ENCODE results near the gene RAD51AP1. TPM values are rescaled to one million over a fixed set of nuclear protein-coding genes. Genes with fewer than 3 reads are reported as not detected.

Gene RAD51AP1
- total RNA-seq, 1 donor from 2014 or later: 48.2 TPM

DNA sequence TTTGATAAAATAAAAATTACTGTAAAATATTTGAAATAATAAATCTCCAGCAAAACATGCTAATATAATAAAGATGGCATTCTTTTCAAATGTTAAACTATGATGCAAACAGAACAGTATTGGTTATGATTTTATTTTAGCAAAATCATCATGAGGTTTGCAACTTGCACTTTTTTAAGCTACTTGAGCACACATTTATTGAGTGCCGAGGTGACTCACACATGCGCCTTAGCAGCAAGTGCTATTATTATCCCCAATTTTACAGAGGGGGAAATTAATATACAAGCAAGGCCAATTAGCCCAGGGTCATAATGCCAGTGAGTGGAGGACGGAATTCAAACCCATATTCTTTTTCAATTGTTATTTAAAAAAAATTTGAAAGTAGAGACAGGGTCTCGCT lies 30.6 kb downstream of the RAD51AP1 start:
- Mint-ChIP-seq H3K4me3 (no peak overlapping the region), H3K27me3 (ENCODE audit: low read depth) (no peaks in the 10 kb centered on the region), H3K9me3 (no peaks in the 10 kb centered on the region), H3K27ac (ENCODE audit: unreplicated experiment) (no peak overlapping the region), H3K4me1 (no peaks in the 10 kb centered on the region), H3K36me3 (ENCODE audit: low read depth) (no peaks in the 10 kb centered on the region)
- no peak for TF ChIP-seq CTCF (conservative IDR thresholded peaks at IDR 0.05)
- DNase-seq (ENCODE audit: low read depth, low spot score): no peak

- Mint-ChIP-seq H3K36me3 (ENCODE audit: low read depth) (no peaks in the 10 kb centered on the region), H3K4me1 (no peaks in the 10 kb centered on the region), H3K4me3 (no peak overlapping the region), H3K9me3 (no peaks in the 10 kb centered on the region), H3K27ac (ENCODE audit: unreplicated experiment) (no peak overlapping the region), H3K27me3 (ENCODE audit: low read depth) (no peaks in the 10 kb centered on the region)
- DNase-seq (ENCODE audit: low read depth, low spot score): no peak
- no peak for TF ChIP-seq CTCF (conservative IDR thresholded peaks at IDR 0.05)
Measured at GRCh38 chr12:4572680-4573079, 34.0 kb downstream of the RAD51AP1 start.

- no peak for DNase-seq (ENCODE audit: low read depth, low spot score)
- Mint-ChIP-seq H3K4me1 (peaks cover 22% of the 10 kb centered on the region), H3K27me3 (ENCODE audit: low read depth) (no peaks in the 10 kb centered on the region), H3K4me3 (no peak overlapping the region), H3K36me3 (ENCODE audit: low read depth) (no peaks in the 10 kb centered on the region), H3K9me3 (no peaks in the 10 kb centered on the region), H3K27ac (ENCODE audit: unreplicated experiment) (no peak overlapping the region)
- peak; percentile 22 for TF ChIP-seq CTCF (conservative IDR thresholded peaks at IDR 0.05)
Measured at GRCh38 chr12:4579305-4580102, 40.8 kb downstream of the RAD51AP1 start.

GRCh38 chr12:4580281-4580688 lies 41.6 kb downstream of the RAD51AP1 start:
- TF ChIP-seq CTCF (conservative IDR thresholded peaks at IDR 0.05): no peak
- Mint-ChIP-seq H3K27ac (ENCODE audit: unreplicated experiment) (no peak overlapping the region), H3K27me3 (ENCODE audit: low read depth) (no peaks in the 10 kb centered on the region), H3K4me1 (peaks cover 22% of the 10 kb centered on the region), H3K36me3 (ENCODE audit: low read depth) (no peaks in the 10 kb centered on the region), H3K4me3 (no peak overlapping the region), H3K9me3 (no peaks in the 10 kb centered on the region)
- no peak for DNase-seq (ENCODE audit: low read depth, low spot score)

DNA sequence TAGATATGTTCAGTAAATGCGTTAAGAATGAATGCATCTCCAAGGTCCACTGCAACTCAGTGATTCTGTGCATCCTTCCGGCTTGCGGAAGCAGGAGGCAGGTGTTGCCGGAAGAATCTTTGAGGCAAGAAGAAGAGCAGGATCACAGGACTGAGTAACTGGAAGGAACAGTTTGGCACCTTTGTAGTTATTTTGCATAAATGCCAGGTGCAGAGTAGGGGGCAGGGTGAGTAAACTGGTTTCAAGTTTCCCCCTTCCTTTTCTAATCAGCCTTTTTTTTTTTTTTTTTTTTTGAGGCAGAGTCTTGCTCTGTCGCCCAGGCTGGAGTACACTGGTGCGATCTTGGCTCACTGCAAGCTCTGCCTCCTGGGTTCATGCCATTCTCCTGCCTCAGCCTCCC lies 45.6 kb downstream of the RAD51AP1 start:
- TF ChIP-seq CTCF (conservative IDR thresholded peaks at IDR 0.05): no peak
- Mint-ChIP-seq H3K4me1 (peaks cover 24% of the 10 kb centered on the region), H3K27ac (ENCODE audit: unreplicated experiment) (no peak overlapping the region), H3K27me3 (ENCODE audit: low read depth) (no peaks in the 10 kb centered on the region), H3K9me3 (peaks cover under 1% of the 10 kb centered on the region), H3K4me3 (no peak overlapping the region), H3K36me3 (ENCODE audit: low read depth) (no peaks in the 10 kb centered on the region)
- DNase-seq (ENCODE audit: low read depth, low spot score): no peak

Data from neural crest cell (in vitro differentiated cells).